ENCODE data around the gene HIBCH.

HIBCH gene

DNA sequence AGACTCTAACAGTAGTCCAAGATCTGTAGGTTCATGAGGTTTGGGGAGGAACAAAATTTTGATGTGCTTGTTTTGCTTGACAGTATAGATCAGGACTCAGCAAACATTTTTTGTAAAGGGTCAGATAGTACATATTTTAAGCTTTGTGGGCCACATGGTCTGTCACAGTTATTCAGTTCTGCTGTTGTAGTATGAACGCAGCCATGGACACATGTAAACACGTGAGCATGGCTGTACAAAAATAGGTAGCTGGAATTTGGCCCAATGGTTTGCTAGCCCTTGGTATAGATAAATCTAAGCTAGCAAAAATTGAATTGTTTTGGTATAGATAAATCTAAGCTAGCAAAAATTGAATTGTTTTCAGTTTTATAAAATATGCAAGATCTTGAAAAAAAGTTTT is 120.5 kb downstream of the HIBCH start:
- DNase-seq: no peak
- TF ChIP-seq, protein P1, sequence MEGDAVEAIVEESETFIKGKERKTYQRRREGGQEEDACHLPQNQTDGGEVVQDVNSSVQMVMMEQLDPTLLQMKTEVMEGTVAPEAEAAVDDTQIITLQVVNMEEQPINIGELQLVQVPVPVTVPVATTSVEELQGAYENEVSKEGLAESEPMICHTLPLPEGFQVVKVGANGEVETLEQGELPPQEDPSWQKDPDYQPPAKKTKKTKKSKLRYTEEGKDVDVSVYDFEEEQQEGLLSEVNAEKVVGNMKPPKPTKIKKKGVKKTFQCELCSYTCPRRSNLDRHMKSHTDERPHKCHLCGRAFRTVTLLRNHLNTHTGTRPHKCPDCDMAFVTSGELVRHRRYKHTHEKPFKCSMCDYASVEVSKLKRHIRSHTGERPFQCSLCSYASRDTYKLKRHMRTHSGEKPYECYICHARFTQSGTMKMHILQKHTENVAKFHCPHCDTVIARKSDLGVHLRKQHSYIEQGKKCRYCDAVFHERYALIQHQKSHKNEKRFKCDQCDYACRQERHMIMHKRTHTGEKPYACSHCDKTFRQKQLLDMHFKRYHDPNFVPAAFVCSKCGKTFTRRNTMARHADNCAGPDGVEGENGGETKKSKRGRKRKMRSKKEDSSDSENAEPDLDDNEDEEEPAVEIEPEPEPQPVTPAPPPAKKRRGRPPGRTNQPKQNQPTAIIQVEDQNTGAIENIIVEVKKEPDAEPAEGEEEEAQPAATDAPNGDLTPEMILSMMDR (IDR thresholded peaks at IDR 0.05; ENCODE audit: low read depth, low read length, missing control alignments): no peak
- Histone ChIP-seq H3K4me3 (ENCODE audit: low read depth, low read length) (no peak overlapping the region), H3K27me3 (replicated peaks) (no peaks in the 10 kb centered on the region), H3K36me3 (replicated peaks) (no peaks in the 10 kb centered on the region), H3K27ac (no peak overlapping the region)
- in situ Hi-C loops (cut with HindIII; ENCODE audit: low pct_ligation_motif_present, low sequenced_read_pairs): no loop called here

DNA sequence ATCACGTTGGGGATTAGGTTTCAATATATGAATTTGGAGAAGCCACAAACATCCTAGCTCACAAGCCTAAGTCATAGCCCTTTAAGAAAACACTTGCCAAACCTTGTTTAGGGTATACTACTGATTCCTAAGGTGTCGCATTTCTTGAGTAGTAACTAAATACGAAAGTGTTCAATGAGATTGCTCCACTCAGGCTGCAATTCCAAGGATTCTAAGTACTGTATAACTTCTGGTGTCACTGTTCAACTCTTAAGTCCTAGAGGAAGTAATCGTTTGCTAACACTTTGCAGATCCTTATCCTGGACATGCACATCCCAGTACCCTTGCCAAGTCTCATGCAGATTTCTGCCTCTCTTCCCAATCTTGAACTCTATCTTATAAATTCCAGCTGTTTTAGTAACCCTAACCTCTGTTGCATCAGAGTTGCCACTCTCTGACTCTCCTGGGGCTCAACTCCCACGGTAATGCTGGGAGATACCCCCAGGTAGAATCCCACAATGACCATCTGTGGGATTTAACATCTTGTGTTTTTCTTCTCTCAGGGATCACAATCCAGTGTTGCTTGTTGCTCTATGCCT is 122.4 kb downstream of the HIBCH start:
- DNase-seq: no peak
- Histone ChIP-seq H3K4me3 (ENCODE audit: low read depth, low read length) (no peak overlapping the region), H3K27me3 (replicated peaks) (no peaks in the 10 kb centered on the region)

DNA sequence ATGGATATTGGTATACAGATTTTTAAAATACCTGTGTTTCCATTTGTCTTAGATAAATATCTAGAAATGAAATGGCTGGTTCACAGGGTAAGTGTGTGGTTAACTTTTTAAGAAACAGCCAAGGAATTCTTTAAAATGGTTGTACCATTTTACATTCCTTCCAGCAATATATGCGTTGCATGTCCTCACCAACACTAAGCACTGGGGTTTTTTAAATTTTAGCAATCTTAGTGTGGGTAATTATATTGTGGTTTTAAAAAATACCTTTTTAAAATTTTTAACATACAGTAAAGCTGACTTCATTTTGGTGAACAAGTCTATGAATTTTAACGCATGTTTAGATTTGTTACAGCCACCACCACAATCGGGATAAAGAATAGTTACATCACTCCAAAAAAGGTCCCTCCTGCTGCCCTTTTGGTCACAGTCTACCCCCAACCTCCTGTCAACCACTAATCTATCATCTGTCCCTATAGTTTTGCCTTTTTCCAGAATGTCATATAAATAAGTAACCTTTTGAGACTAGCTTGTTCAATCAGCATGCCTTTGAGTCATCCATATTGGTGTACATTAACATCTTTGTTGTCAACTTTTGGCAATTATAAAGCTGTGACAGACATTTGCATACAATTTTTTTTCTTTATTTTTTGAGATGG is 129.0 kb downstream of the HIBCH start:
- DNase-seq: no peak
- Histone ChIP-seq H3K36me3 (replicated peaks) (no peaks in the 10 kb centered on the region), H3K27me3 (replicated peaks) (no peaks in the 10 kb centered on the region), H3K4me3 (ENCODE audit: low read depth, low read length) (no peak overlapping the region), H3K27ac (no peak overlapping the region)
- in situ Hi-C loops (cut with HindIII; ENCODE audit: low pct_ligation_motif_present, low sequenced_read_pairs): no loop called here
- TF ChIP-seq, protein P1 (IDR thresholded peaks at IDR 0.05; ENCODE audit: low read depth, low read length, missing control alignments): no peak

More for the DNA sequence above, 122.4 kb downstream of the HIBCH start:
- TF ChIP-seq, protein P1 (IDR thresholded peaks at IDR 0.05; ENCODE audit: low read depth, low read length, missing control alignments): no peak
- Histone ChIP-seq H3K36me3 (replicated peaks) (no peaks in the 10 kb centered on the region), H3K27ac (no peak overlapping the region)
- in situ Hi-C loops (cut with HindIII; ENCODE audit: low pct_ligation_motif_present, low sequenced_read_pairs): no loop called here

DNA sequence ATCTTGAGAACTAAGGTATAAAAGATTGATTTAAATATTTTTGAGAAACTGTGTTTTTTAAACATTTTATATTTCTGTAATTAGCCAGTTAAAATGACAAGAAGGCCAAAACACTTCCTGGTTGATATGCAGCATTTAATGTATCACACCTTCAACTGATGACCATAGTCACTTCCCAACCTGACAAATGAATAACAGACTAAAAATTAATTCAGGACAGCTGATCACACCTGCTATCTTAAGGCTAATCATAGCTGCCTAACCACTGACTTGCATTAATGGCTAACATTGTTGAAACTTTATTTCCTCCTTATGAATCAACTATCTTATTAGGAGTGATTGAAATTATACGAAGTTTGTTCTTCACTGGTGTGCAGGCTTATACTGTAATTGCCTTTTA is 131.3 kb downstream of the HIBCH start:
- Histone ChIP-seq H3K4me3 (ENCODE audit: low read depth, low read length) (no peak overlapping the region), H3K36me3 (replicated peaks) (no peaks in the 10 kb centered on the region), H3K27ac (no peak overlapping the region), H3K27me3 (replicated peaks) (no peaks in the 10 kb centered on the region)
- TF ChIP-seq, protein P1 (IDR thresholded peaks at IDR 0.05; ENCODE audit: low read depth, low read length, missing control alignments): no peak
- in situ Hi-C loops (cut with HindIII; ENCODE audit: low pct_ligation_motif_present, low sequenced_read_pairs): no loop called here
- no peak for DNase-seq

DNA sequence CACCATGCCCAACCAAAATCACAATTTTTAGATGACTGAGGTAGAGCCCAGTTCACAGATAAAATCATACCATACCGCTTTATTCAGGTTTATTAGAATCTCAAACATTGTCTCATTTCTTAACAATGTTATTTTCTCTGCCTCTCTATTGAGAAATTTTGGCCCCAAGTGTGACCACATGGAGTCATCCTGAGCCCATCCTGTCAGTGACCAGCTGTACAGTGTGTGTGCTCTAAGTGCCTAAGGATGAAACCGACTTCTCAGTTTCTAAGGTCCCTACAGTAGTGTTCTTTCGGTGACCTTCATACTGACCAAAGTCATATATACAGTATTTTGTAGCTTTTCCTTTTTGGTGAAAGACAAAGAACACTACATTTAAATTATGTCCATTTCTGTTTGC is 133.4 kb downstream of the HIBCH start:
- no peak overlapping the region for H3K4me3 ChIP-seq (ENCODE audit: low read depth, low read length)
- in situ Hi-C loops (cut with HindIII; ENCODE audit: low pct_ligation_motif_present, low sequenced_read_pairs): no loop called here
- no peaks in the 10 kb centered on the region for H3K27me3 ChIP-seq (replicated peaks)
- no peaks in the 10 kb centered on the region for H3K36me3 ChIP-seq (replicated peaks)
- DNase-seq: no peak
- H3K27ac ChIP-seq: no peak overlapping the region
- TF ChIP-seq, protein P1 (IDR thresholded peaks at IDR 0.05; ENCODE audit: low read depth, low read length, missing control alignments): no peak

DNA sequence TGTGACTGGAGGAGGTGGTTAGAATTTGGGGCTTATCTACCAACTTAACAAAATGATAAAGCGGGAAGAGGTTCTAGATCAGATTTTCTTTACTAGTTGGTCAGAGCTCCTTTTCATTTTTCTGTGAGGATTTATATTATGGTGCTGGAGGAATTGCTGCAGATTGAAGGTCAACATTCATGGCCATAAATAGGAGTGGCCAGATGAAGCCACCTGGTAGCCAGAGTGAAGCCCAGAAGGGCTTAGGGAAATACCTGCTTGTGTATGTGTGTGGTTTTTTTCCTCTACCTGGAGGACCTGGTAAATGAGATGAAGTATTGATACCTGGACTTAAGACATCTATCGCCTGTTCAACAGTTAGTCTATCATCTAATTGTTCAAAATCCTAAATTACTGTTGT is 134.2 kb downstream of the HIBCH start:
- TF ChIP-seq, protein P1 (IDR thresholded peaks at IDR 0.05; ENCODE audit: low read depth, low read length, missing control alignments): no peak
- Histone ChIP-seq H3K4me3 (ENCODE audit: low read depth, low read length) (no peak overlapping the region), H3K27ac (no peak overlapping the region), H3K27me3 (replicated peaks) (no peaks in the 10 kb centered on the region), H3K36me3 (replicated peaks) (no peaks in the 10 kb centered on the region)
- no peak for DNase-seq
- in situ Hi-C loops (cut with HindIII; ENCODE audit: low pct_ligation_motif_present, low sequenced_read_pairs): no loop called here
